Measurements from ENCODE around the gene CPHXL2. TPM values are rescaled to one million over a fixed set of nuclear protein-coding genes. Genes with fewer than 3 reads are reported as not detected.

The CPHXL2 gene
- total and polyA plus RNA-seq, 2 experiments from 2014 or later: not detected

- no peaks in the 10 kb centered on the region for H3K9me3 Mint-ChIP-seq
- Histone ChIP-seq H2AFZ (no peak overlapping the region), H3K27me3 (ENCODE audit: insufficient read depth) (no peaks in the 10 kb centered on the region), H4K20me1 (replicated peaks; ENCODE audit: insufficient read depth) (no peaks in the 10 kb centered on the region; the same call in none of the 2 replicates), H3K27ac (ENCODE audit: low read depth) (no peak overlapping the region), H3K36me3 (ENCODE audit: insufficient read depth) (peaks cover 55% of the 10 kb centered on the region), H3K79me2 (replicated peaks; ENCODE audit: insufficient read depth) (no peaks in the 10 kb centered on the region), H3F3A (replicated peaks; ENCODE audit: low read depth) (no peaks in the 10 kb centered on the region), H3K4me1 (ENCODE audit: insufficient read depth) (no peaks in the 10 kb centered on the region), H3K9me2 (ENCODE audit: insufficient read depth) (no peaks in the 10 kb centered on the region), H3K4me2 (no peak overlapping the region), H3K4me3 (no peak overlapping the region)
- H3K27ac Mint-ChIP-seq: no peak overlapping the region
- no peak for TF ChIP-seq POLR2AphosphoS5 (IDR thresholded peaks at IDR 0.05; ENCODE audit: low read depth)
- TF ChIP-seq STAT1 (IDR thresholded peaks at IDR 0.05; ENCODE audit: unreplicated experiment): no peak
- TF ChIP-seq ZNF114 (CRISPR knock-in tag; IDR thresholded peaks at IDR 0.05): no peak
- no peak for TF ChIP-seq NANOG (IDR thresholded peaks at IDR 0.05; ENCODE audit: borderline replicate concordance)
- no peak for TF ChIP-seq ZNF462 (CRISPR knock-in tag; IDR thresholded peaks at IDR 0.05)
- TF ChIP-seq, protein P1, sequence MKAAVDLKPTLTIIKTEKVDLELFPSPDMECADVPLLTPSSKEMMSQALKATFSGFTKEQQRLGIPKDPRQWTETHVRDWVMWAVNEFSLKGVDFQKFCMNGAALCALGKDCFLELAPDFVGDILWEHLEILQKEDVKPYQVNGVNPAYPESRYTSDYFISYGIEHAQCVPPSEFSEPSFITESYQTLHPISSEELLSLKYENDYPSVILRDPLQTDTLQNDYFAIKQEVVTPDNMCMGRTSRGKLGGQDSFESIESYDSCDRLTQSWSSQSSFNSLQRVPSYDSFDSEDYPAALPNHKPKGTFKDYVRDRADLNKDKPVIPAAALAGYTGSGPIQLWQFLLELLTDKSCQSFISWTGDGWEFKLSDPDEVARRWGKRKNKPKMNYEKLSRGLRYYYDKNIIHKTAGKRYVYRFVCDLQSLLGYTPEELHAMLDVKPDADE (IDR thresholded peaks at IDR 0.05): no peak
- ATAC-seq (no peak), DNase-seq (ENCODE audit: low spot score) (no peak)
- H3K36me3 Mint-ChIP-seq (ENCODE audit: low read depth): peaks cover 70% of the 10 kb centered on the region
- H3K27me3 Mint-ChIP-seq (ENCODE audit: insufficient read depth, low read depth, poor library complexity): no peaks in the 10 kb centered on the region
- no peaks in the 10 kb centered on the region for H3K4me1 Mint-ChIP-seq
- no peak overlapping the region for H3K4me3 Mint-ChIP-seq
Observed at GRCh38 chr16:75614066-75614897, 62.5 kb downstream of the CPHXL2 start.

Small RNAs within 50 kb of the gene (small RNA-seq; reads per million reads assigned to genes)
- not detected for gene RN7SL520P (ENCODE audit: low replicate concordance)

Other genes starting within 250 kb of the CPHXL2 start
- gene CFDP1, start 243.5 kb downstream of the CPHXL2 start, total RNA-seq (2014; rRNA removed; shearing (Covaris generic)): 89.9 and 90.3 TPM in 2 replicates
- 199 and 224 TPM in 2 replicates for gene CFDP1, start 243.5 kb downstream of the CPHXL2 start, polyA plus RNA-seq (2016; fragmentation: Nextera tagmentation; extraction: Ambion mirVana)
- gene TMEM170A, start 212.3 kb downstream of the CPHXL2 start, total RNA-seq (2014; rRNA removed; shearing (Covaris generic)): 68.5 and 72.0 TPM in 2 replicates
- 28.5 and 31.0 TPM in 2 replicates for gene TMEM170A, start 212.3 kb downstream of the CPHXL2 start, polyA plus RNA-seq (2016; fragmentation: Nextera tagmentation; extraction: Ambion mirVana)
- gene CHST6, start 181.6 kb downstream of the CPHXL2 start, total RNA-seq (2014; rRNA removed; shearing (Covaris generic)): 13.2 and 22.2 TPM in 2 replicates
- gene CHST6, start 181.6 kb downstream of the CPHXL2 start, polyA plus RNA-seq (2016; fragmentation: Nextera tagmentation; extraction: Ambion mirVana): 2.7 and 3.3 TPM in 2 replicates
- gene CHST5, start 140.9 kb downstream of the CPHXL2 start, total RNA-seq (2014; rRNA removed; shearing (Covaris generic)): not detected in 2 replicates
- not detected in 2 replicates for gene CHST5, start 140.9 kb downstream of the CPHXL2 start, polyA plus RNA-seq (2016; fragmentation: Nextera tagmentation; extraction: Ambion mirVana)
- gene TMEM231, start 120.8 kb downstream of the CPHXL2 start, total RNA-seq (2014; rRNA removed; shearing (Covaris generic)): 9.3 and 19.9 TPM in 2 replicates
- 4.9 and 5.3 TPM in 2 replicates for gene TMEM231, start 120.8 kb downstream of the CPHXL2 start, polyA plus RNA-seq (2016; fragmentation: Nextera tagmentation; extraction: Ambion mirVana)
- gene GABARAPL2, start 110.6 kb downstream of the CPHXL2 start, total RNA-seq (2014; rRNA removed; shearing (Covaris generic)): 47.8 and 71.7 TPM in 2 replicates
- 121 and 130 TPM in 2 replicates for gene GABARAPL2, start 110.6 kb downstream of the CPHXL2 start, polyA plus RNA-seq (2016; fragmentation: Nextera tagmentation; extraction: Ambion mirVana)
- gene ADAT1, start 53.7 kb downstream of the CPHXL2 start, total RNA-seq (2014; rRNA removed; shearing (Covaris generic)): 49.4 and 53.6 TPM in 2 replicates
- 17.4 and 18.5 TPM in 2 replicates for gene ADAT1, start 53.7 kb downstream of the CPHXL2 start, polyA plus RNA-seq (2016; fragmentation: Nextera tagmentation; extraction: Ambion mirVana)
- 216 and 220 TPM in 2 replicates for gene KARS1, start 29.3 kb downstream of the CPHXL2 start, total RNA-seq (2014; rRNA removed; shearing (Covaris generic))
- gene KARS1, start 29.3 kb downstream of the CPHXL2 start, polyA plus RNA-seq (2016; fragmentation: Nextera tagmentation; extraction: Ambion mirVana): 229 and 243 TPM in 2 replicates
- 12.0 and 14.9 TPM in 2 replicates for gene TERF2IP, start 29.2 kb downstream of the CPHXL2 start, total RNA-seq (2014; rRNA removed; shearing (Covaris generic))
- gene TERF2IP, start 29.2 kb downstream of the CPHXL2 start, polyA plus RNA-seq (2016; fragmentation: Nextera tagmentation; extraction: Ambion mirVana): 18.0 and 19.5 TPM in 2 replicates
- gene DUXB, start 24.5 kb upstream of the CPHXL2 start, total RNA-seq (2014; rRNA removed; shearing (Covaris generic)): not detected in 2 replicates
- gene DUXB, start 24.5 kb upstream of the CPHXL2 start, polyA plus RNA-seq (2016; fragmentation: Nextera tagmentation; extraction: Ambion mirVana): not detected in 2 replicates
- not detected in 2 replicates for gene CPHXL, start 49.5 kb upstream of the CPHXL2 start, total RNA-seq (2014; rRNA removed; shearing (Covaris generic))
- gene CPHXL, start 49.5 kb upstream of the CPHXL2 start, polyA plus RNA-seq (2016; fragmentation: Nextera tagmentation; extraction: Ambion mirVana): not detected in 2 replicates

All from GM23338 (cell line).